ENCODE measurements around the gene MAP3K1. TPM values are rescaled to one million over a fixed set of nuclear protein-coding genes. Genes with fewer than 3 reads are reported as not detected.
A peak's percentile ranks its signal among the peaks of the same experiment; 100 is the strongest.

Gene MAP3K1
- total RNA-seq, 8 experiments from 2014 or later: 5.8 to 12.9 (median 8.5) TPM

- peak in 7 of 8 experiments; percentile 48 to 88 (median 68) for ATAC-seq (replicated peaks in 6 of 8)
- WGBS, 10 experiments: 0 to 62% (median 33%) methylated on average over 1 to 4 of the region's 4 CpGs; no CpG with 5 or more reads in 2 of the 10 experiments
- Histone ChIP-seq H3K4me1 (replicated peaks in 1 of 2) (peaks cover 10 to 12% of the 10 kb centered on the region in 2 donors), H3K4me3 (no peak overlapping the region), H3K27ac (no peak overlapping the region)
- in situ Hi-C loops (cut with MboI; ENCODE audit: low pct_unique_long_range_greater_than_20kb in 2 of 9, low sequenced_read_pairs in 9 of 9, unreplicated experiment in 9 of 9): loop anchor here in 5 of 9 experiments (10.0 to 25.0 kb wide), 3 partner anchors 564 to 901 kb away; no protein-coding TSS in a partner anchor
These were observed 23.2 kb downstream of the MAP3K1 start for GRCh38 chr5:56838409-56839039.

GRCh38 chr5:56839062-56839461 lies 23.7 kb downstream of the MAP3K1 start:
- 50 to 100% (median 84%) methylated on average over 1 to 4 of the region's 4 CpGs; no CpG with 5 or more reads in 2 of the 10 experiments for WGBS, 10 experiments
- H3K4me1 ChIP-seq (replicated peaks in 1 of 2): peaks cover 9 to 10% of the 10 kb centered on the region in 2 donors
- no peak overlapping the region for H3K4me3 ChIP-seq
- ATAC-seq (replicated peaks in 6 of 8): no peak
- H3K27ac ChIP-seq: no peak overlapping the region
- in situ Hi-C loops (cut with MboI; ENCODE audit: low pct_unique_long_range_greater_than_20kb in 2 of 9, low sequenced_read_pairs in 9 of 9, unreplicated experiment in 9 of 9): loop anchor here in 5 of 9 experiments (10.0 to 25.0 kb wide), 3 partner anchors 564 to 902 kb away; no protein-coding TSS in a partner anchor

GRCh38 chr5:56840597-56840996 lies 25.2 kb downstream of the MAP3K1 start:
- Histone ChIP-seq H3K27ac (no peak overlapping the region), H3K4me1 (replicated peaks in 1 of 2) (peaks cover 9 to 10% of the 10 kb centered on the region in 2 donors), H3K4me3 (no peak overlapping the region)
- WGBS, 10 experiments: 90 to 100% (median 99%) methylated on average over 1 to 7 of the region's 7 CpGs
- no peak for ATAC-seq (replicated peaks in 6 of 8)
- in situ Hi-C loops (cut with MboI; ENCODE audit: low pct_unique_long_range_greater_than_20kb in 2 of 9, low sequenced_read_pairs in 9 of 9, unreplicated experiment in 9 of 9): loop anchor here in 5 of 9 experiments (10.0 to 25.0 kb wide), 3 partner anchors 576 to 903 kb away; no protein-coding TSS in a partner anchor

GRCh38 chr5:56845277-56845676 lies 29.9 kb downstream of the MAP3K1 start:
- 70 to 100% (median 86%) methylated on average over 1 to 2 of the region's 2 CpGs; no CpG with 5 or more reads in 2 of the 10 experiments for WGBS, 10 experiments
- in situ Hi-C loops (cut with MboI; ENCODE audit: low pct_unique_long_range_greater_than_20kb in 2 of 9, low sequenced_read_pairs in 9 of 9, unreplicated experiment in 9 of 9): loop anchor here in 5 of 9 experiments (10.0 to 25.0 kb wide), 3 partner anchors 580 to 908 kb away; no protein-coding TSS in a partner anchor

GRCh38 chr5:56845904-56846480 lies 30.6 kb downstream of the MAP3K1 start:
- in situ Hi-C loops (cut with MboI; ENCODE audit: low pct_unique_long_range_greater_than_20kb in 2 of 9, low sequenced_read_pairs in 9 of 9, unreplicated experiment in 9 of 9): loop anchor here in 5 of 9 experiments (10.0 to 25.0 kb wide), 3 partner anchors 581 to 909 kb away; no protein-coding TSS in a partner anchor
- WGBS, 10 experiments: 0 to 100% (median 71%) methylated on average over 1 to 3 of the region's 3 CpGs
- ATAC-seq (replicated peaks in 6 of 8): no peak

More at GRCh38 chr5:56845277-56845676, 29.9 kb downstream of the MAP3K1 start:
- H3K27ac ChIP-seq: no peak overlapping the region
- no peaks in the 10 kb centered on the region for H3K4me1 ChIP-seq (replicated peaks in 1 of 2)
- H3K4me3 ChIP-seq: no peak overlapping the region
- no peak for ATAC-seq (replicated peaks in 6 of 8)

GRCh38 chr5:56848206-56848605 lies 32.9 kb downstream of the MAP3K1 start:
- no peak overlapping the region for H3K27ac ChIP-seq
- in situ Hi-C loops (cut with MboI; ENCODE audit: low pct_unique_long_range_greater_than_20kb in 2 of 9, low sequenced_read_pairs in 9 of 9, unreplicated experiment in 9 of 9): loop anchor here in 5 of 9 experiments (10.0 to 25.0 kb wide), 3 partner anchors 583 to 911 kb away; no protein-coding TSS in a partner anchor
- no peak overlapping the region for H3K4me3 ChIP-seq
- no peaks in the 10 kb centered on the region for H3K4me1 ChIP-seq (replicated peaks in 1 of 2)
- WGBS, 10 experiments: 15 to 92% (median 36%) methylated on average over 1 of the region's 1 CpG; no CpG with 5 or more reads in 1 of the 10 experiments
- peak in 1 of 8 experiments; percentile 46 for ATAC-seq (replicated peaks in 6 of 8)

More at GRCh38 chr5:56845904-56846480, 30.6 kb downstream of the MAP3K1 start:
- no peaks in the 10 kb centered on the region for H3K4me1 ChIP-seq (replicated peaks in 1 of 2)
- no peak overlapping the region for H3K27ac ChIP-seq
- no peak overlapping the region for H3K4me3 ChIP-seq

GRCh38 chr5:56849671-56850070 lies 34.3 kb downstream of the MAP3K1 start:
- peak in 1 of 8 experiments; percentile 28 for ATAC-seq (replicated peaks in 6 of 8)
- in situ Hi-C loops (cut with MboI; ENCODE audit: low pct_unique_long_range_greater_than_20kb in 2 of 9, low sequenced_read_pairs in 9 of 9, unreplicated experiment in 9 of 9): loop anchor here in 5 of 9 experiments (10.0 to 25.0 kb wide), 4 partner anchors 585 to 912 kb away; no protein-coding TSS in a partner anchor
- Histone ChIP-seq H3K27ac (no peak overlapping the region), H3K4me3 (no peak overlapping the region), H3K4me1 (replicated peaks in 1 of 2) (no peaks in the 10 kb centered on the region)
- WGBS, 10 experiments: 95 to 100% (median 100%) methylated on average over 1 to 2 of the region's 2 CpGs; no CpG with 5 or more reads in 4 of the 10 experiments

- 80 to 100% (median 92%) methylated on average over 1 to 2 of the region's 2 CpGs; no CpG with 5 or more reads in 2 of the 10 experiments for WGBS, 10 experiments
- ATAC-seq (replicated peaks in 6 of 8): no peak
- in situ Hi-C loops (cut with MboI; ENCODE audit: low pct_unique_long_range_greater_than_20kb in 2 of 9, low sequenced_read_pairs in 9 of 9, unreplicated experiment in 9 of 9): loop anchor here in 1 of 9 experiments (25.0 kb wide), 1 partner anchor 888 kb away; no protein-coding TSS in a partner anchor
These were observed 35.1 kb downstream of the MAP3K1 start for GRCh38 chr5:56850423-56850822.

GRCh38 chr5:56851258-56851941 lies 36.1 kb downstream of the MAP3K1 start:
- 54 to 100% (median 81%) methylated on average over 2 to 5 of the region's 6 CpGs; no CpG with 5 or more reads in 1 of the 10 experiments for WGBS, 10 experiments

More at GRCh38 chr5:56850423-56850822, 35.1 kb downstream of the MAP3K1 start:
- Histone ChIP-seq H3K27ac (no peak overlapping the region), H3K4me3 (no peak overlapping the region), H3K4me1 (replicated peaks in 1 of 2) (no peaks in the 10 kb centered on the region)

GRCh38 chr5:56852228-56853000 lies 37.1 kb downstream of the MAP3K1 start:
- Histone ChIP-seq H3K4me1 (replicated peaks in 1 of 2) (no peaks in the 10 kb centered on the region), H3K27ac (no peak overlapping the region), H3K4me3 (no peak overlapping the region)
- ATAC-seq (replicated peaks in 6 of 8): no peak
- 57 to 100% (median 92%) methylated on average over 1 to 3 of the region's 3 CpGs for WGBS, 10 experiments
- in situ Hi-C loops (cut with MboI; ENCODE audit: low pct_unique_long_range_greater_than_20kb in 2 of 9, low sequenced_read_pairs in 9 of 9, unreplicated experiment in 9 of 9): loop anchor here in 1 of 9 experiments (25.0 kb wide), 1 partner anchor 890 kb away; no protein-coding TSS in a partner anchor

More at GRCh38 chr5:56851258-56851941, 36.1 kb downstream of the MAP3K1 start:
- no peak overlapping the region for H3K27ac ChIP-seq
- H3K4me3 ChIP-seq: no peak overlapping the region
- ATAC-seq (replicated peaks in 6 of 8): no peak
- in situ Hi-C loops (cut with MboI; ENCODE audit: low pct_unique_long_range_greater_than_20kb in 2 of 9, low sequenced_read_pairs in 9 of 9, unreplicated experiment in 9 of 9): loop anchor here in 1 of 9 experiments (25.0 kb wide), 1 partner anchor 889 kb away; no protein-coding TSS in a partner anchor
- no peaks in the 10 kb centered on the region for H3K4me1 ChIP-seq (replicated peaks in 1 of 2)

GRCh38 chr5:56853698-56854097 lies 38.3 kb downstream of the MAP3K1 start:
- 82 to 100% (median 96%) methylated on average over 1 to 4 of the region's 4 CpGs; no CpG with 5 or more reads in 3 of the 10 experiments for WGBS, 10 experiments
- ATAC-seq (replicated peaks in 6 of 8): no peak
- in situ Hi-C loops (cut with MboI; ENCODE audit: low pct_unique_long_range_greater_than_20kb in 2 of 9, low sequenced_read_pairs in 9 of 9, unreplicated experiment in 9 of 9): loop anchor here in 1 of 9 experiments (25.0 kb wide), 1 partner anchor 891 kb away; no protein-coding TSS in a partner anchor
- no peaks in the 10 kb centered on the region for H3K4me1 ChIP-seq (replicated peaks in 1 of 2)
- no peak overlapping the region for H3K4me3 ChIP-seq
- H3K27ac ChIP-seq: no peak overlapping the region
